Glomerular visceral epithelial cell (primary cell): ENCODE measurements around the gene NRG2.
A peak's percentile ranks its signal among the peaks of the same experiment; 100 is the strongest.

Experiments used
- DNase-seq: peaks from one replicate; pipeline ENCODE4 v3.0.0-alpha.2; 2016; ENCODE audit errors: extremely low spot score

Gene NRG2

GRCh38 chr5:140041099-140041491 lies 2.0 kb downstream of the NRG2 start:
- no peak for DNase-seq

DNA sequence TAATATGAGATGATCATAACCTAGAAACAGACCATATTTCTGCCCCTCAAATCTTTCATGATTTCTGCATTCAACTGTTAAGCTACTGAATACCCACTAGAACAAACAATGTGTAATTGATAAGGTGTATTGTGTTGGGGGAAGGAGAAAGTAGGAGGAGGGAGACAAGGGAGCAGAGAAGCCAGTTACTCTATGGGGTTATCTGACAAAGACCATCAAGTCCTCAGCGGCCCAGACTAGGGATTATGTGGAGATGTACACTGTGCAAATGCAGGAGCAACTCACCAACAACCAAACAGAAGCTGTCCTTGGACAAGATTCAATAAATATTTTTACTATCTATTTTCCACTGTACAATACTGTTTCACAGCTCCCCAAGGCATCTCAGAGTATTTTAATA lies 2.7 kb downstream of the NRG2 start:
- no peak for DNase-seq

DNA sequence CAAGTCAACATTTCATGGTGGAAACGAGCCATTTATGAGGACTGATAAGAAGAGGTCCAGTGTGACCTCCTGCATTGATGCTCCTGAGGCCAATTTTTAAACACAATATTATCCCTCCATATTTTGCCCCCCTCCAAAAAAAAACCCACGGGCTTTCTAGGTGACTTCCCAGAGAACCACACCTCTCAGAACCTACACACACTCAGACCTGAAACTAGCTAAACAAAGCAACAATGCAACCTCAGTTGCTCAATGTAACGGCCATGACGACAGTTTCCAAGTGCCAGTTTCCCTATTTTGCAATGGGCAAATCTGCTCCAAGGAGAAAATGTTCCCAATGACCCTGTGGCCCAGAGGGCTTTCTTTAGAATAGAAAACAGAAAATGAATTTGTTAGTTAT lies 3.5 kb downstream of the NRG2 start:
- no peak for DNase-seq

- DNase-seq, result peak; percentile 27
Measured at GRCh38 chr5:140038373-140038957, 4.6 kb downstream of the NRG2 start.

DNA sequence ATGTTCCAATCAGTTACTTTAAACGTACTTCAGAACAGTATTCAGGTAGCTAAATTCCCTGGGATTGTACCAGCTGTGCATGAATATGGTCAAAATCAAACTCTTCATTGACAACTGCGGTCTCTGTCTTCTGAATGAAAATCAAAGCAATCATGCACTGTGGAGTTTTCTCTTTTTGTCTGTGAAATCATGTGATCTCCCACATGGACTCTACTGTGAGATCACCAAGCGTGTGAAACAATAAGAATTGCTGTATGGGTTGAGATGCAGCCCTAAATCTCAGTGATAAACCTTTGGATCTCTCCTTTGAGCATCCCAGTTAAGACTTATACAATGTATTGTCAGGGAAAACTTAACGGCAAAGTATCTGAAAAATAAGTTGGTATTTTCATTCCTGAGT lies 6.1 kb downstream of the NRG2 start:
- DNase-seq, result no peak

GRCh38 chr5:140035881-140036280 lies 7.2 kb downstream of the NRG2 start:
- no peak for DNase-seq

DNA sequence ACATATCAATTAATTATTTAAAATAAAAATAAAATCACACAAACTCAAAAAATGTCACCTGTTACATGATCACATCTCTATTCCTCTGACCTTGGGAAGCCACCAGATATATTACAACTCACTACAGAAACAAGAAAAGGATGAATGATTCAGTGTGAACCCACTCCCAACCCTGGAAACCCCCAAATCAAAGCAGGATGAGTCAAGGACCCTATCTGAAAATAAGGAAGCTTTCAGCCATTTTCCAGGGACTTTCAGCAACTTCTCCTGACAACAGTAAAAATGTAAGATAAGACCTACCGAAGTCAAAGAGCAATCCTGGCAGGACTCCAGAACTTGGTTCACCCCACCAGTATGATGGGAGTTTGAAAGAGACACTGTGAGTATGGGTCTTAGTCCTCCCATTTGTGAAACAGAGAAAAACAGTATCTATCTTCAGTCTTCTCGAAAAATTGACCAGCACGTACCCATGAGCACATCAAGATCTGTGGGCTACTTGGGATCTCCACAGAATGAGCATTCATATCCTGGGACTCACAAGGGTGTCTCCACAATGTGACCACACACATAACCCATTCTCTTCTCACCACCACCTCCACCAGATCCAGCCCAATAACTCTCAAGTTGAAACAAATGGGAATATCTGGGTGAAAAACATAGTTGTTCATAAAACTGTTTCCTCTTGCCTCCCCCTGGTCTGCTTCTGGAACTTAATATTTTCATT lies 9.9 kb downstream of the NRG2 start:
- no peak for DNase-seq

GRCh38 chr5:140032296-140032695 lies 10.8 kb downstream of the NRG2 start:
- DNase-seq, result no peak

DNA sequence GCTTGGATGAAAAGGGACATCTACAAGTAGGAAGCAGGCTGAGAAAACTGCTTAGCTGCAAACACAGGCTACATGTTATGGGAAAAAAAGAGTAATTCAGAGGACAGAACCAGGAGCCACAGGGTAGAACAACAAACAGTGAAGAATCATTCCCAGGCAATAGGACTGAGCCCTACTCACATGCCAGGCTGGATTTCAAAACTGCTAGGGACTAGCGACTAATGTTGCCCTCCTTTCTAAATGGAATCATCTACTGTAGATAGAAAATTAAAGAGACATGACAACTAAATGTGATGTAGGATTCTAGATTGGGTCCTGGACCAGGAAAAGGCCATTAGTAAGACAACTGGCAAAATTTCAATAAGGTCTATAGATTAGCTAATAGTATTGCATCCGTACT lies 15.3 kb downstream of the NRG2 start:
- no peak for DNase-seq

DNA sequence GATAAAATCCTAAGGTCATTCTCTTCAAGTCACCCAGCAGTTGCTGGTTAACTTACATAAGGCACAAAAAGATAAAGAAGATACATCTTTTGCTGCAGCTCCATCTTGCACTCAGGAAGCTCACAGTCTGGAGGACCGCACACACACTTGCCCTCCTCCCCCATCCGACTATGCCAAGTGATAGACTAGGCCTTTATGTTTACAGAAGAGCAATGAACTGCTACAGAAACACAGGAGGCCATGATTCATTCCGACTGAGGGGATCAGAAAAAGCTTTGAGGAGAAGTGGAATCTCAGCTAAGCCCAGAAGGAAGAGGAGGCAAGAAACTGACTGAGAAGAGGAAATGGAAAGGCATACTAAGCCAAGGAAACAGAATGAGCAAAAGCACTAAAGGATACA lies 17.4 kb downstream of the NRG2 start:
- DNase-seq, result peak; percentile 29

- DNase-seq, result no peak
Measured at GRCh38 chr5:140024928-140025327, 18.2 kb downstream of the NRG2 start.

DNA sequence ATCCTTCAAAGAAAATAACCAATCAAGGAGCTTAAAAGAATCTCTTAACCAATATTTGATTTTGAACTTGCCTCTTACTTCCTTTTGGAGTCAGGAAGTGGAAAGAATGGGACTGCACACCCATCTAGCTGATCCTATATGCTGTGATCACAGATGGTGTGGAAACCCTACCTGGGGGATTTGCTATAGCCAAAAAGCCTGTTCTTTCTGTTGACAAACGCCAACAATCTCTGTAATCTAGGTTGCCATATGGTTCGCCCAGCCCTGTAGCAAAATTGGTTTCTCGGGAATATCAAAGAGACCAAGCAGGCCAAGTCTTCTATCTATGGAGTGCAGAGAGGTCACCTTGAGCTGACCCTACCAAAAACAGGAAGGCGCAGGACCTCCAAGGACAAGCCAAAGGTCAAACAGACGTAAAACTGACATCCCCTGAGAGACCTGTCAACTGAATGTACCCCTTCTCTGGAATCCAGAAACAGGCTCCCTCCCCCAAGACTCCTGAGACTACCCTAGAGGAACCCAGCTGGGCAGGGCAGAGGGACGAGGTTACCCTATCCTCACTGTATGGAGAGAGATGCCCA lies 19.4 kb downstream of the NRG2 start:
- no peak for DNase-seq

DNA sequence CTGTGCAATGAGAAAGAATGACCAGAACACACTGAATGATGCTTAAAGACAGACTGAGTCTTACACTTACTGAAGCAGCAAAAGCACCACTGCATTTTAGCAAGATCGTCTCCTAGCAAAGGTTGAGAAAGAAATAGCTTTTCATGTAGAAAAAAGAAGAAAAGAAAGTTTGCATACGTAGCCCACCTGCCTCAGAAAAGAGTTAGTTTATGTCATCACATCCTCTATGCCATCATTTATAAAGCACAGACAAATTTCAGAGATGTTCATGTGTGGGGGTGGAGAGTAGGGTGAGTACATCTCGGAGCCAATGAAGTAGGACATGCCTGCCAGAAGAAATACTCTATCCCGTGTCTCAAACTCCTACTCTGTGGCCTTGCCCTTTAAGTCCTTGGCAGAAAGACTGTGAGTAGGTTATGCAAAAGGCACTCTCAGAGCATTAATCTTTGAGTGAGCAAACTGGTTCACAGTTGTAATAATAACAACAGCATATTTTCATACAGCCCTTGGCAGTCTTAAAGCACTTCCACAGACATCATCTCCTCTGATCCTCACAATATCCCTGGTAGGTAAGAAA lies 22.4 kb downstream of the NRG2 start:
- no peak for DNase-seq

DNA sequence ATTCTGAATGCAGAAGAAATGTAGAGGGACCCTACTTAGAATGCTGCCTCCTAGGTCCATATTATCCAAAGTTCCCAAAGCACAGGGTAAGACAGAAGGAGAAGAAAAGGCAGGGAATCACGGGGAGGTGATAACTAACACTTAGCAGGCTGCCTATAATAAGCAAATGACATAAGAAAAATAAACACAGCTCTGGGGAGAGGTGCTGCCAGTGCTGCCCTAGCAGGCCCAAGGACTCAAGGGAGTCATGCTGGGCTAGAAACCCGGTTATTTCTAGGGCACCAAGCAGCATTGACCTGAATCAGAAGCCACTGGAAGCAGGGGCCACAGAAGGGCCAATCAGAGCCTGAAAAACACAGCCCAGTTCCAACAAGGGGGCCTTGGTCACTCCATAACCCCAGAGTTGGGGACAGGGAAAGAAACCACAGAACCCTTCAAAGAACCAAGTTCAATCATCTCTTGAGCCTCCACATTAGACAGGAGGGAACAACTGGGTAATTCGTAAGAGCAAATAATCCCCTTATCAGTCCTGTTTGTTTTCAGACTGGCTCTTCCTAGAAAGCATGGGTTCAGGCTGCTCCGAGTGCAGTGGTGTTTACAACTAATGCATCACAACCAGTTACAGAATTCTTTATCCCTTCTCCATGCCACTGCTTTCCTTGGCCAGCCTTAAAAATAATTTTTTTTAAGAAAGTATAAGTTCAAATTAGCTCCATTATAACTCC lies 24.0 kb downstream of the NRG2 start:
- no peak for DNase-seq

DNA sequence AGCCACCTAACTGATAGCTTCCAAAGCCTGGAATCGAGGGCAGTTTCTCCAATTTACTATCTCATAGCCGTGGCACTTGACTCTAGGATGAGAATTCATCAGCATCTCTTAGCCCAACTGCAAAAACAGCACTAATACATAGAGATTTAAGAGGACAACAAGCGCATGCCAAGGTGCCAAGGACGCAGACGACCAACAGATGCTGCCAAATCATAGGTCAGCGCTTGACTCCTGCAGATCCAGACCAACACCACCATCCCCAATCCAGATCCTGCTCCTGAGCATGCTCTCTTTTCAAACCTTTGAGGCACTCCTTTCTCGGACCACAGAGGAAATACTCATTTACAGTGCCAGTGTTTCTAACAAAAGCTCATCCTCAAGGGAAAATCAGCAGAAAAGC lies 24.6 kb downstream of the NRG2 start:
- no peak for DNase-seq

GRCh38 chr5:140018096-140018481 lies 25.0 kb downstream of the NRG2 start:
- DNase-seq, result no peak

DNA sequence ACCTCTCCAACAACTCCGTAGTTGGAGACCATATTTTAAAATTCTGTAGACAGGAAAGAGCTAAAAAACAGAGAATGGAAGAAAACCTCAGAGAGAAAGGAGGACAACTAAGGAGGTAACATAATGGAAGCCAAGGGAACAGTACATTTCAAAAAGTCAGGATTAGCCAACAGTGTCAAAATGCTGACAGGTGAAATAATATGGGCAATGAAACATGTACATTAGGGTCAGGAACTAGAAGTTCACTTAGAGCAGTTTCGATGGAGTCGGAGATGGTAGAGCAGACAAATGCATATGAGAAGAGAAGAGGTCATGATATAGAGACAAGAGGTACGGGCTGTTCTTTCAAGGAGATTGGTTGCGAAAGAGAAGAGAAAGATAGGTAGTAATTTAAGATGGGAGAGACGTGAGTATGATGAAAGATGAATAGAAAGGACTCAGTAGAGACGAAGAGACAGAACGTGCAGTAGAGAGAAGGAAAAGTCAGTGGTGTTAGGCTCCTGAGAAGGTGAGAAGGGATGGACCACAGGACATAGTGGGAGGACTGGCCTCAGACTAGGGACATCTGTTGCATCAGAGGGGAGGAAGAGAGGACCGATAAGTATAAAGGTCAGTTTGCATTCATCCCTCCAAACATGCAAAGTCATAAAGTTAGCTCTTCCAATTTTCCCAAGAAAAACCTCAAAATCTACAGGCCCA lies 25.6 kb downstream of the NRG2 start:
- DNase-seq, result no peak

GRCh38 chr5:140015706-140016105 lies 27.4 kb downstream of the NRG2 start:
- DNase-seq, result no peak

DNA sequence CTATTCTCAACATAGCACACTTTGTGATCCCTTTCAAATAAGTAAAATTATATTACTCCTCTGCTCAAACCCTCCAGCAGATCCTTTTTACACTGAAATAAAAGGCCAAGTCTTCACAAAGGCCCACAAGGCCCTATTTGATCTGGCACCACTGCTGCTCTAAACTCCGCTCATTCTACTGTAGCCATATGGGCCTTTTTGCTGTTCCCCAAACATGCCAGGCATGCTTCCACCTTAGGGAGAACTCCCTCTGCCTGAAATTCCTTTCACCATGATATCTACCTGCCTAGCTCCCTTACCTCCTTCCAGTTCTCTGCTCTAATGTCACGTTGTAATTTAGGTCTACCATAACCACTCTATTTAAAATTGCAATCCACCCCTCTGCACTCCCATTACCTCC lies 28.3 kb downstream of the NRG2 start:
- no peak for DNase-seq

DNA sequence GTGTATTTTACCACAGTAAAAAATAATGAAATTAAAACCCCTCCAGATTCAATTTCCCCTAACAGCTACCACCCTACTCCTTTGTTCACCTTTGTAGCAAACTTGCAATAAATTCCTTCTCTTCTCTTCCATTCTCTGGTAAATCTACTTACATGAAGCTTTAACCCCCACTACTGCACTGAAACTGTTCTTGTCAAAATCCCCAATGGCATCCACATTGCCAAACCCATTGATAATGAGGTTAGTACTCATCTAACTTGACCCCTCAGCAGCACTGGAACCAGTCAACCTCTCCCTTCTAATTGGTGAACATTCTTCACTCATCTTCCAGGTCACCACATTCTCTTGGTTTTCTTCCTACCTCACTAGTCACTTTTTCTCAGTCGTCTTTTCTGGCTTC lies 29.6 kb downstream of the NRG2 start:
- DNase-seq, result no peak

DNA sequence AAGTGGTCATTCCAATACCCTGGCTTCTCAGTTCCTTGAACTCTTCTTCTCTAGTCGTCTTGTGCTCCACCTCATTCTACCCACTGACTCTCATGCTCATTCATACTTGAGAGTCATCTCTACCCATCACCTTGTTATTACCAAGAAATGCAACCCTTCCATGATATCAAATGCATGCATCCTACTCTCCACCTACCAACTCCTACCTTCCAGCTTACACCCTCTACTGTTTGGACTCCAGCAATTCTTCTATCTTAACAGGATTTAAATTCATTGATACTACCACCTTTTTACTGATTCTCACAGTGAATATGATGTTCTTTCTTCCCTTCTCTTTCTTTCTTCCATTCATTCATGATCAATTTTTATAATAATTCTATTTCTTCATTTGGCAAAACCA lies 30.7 kb downstream of the NRG2 start:
- no peak for DNase-seq

GRCh38 chr5:140011297-140011802 lies 31.7 kb downstream of the NRG2 start:
- DNase-seq, result peak; percentile 21
